GM23338 (cell line): ENCODE data around the gene DMBX1.
A peak's percentile ranks its signal among the peaks of the same experiment; 100 is the strongest.

Source experiments
- CREB1 ChIP-seq: fragments of 250-450 bp; sonication (Bioruptor Pico); IDR thresholded peaks from 2 replicates; pipeline ENCODE4 v1.5.0; 2020; ENCODE audit warnings: low read depth, mild to moderate bottlenecking, moderate library complexity
- CTCF ChIP-seq, 2 experiments: fragments of 200-600 bp in 1 of 2; sonication (generic) in 1 of 2; conservative IDR thresholded peaks; 2 replicates each; pipeline versions ENCODE4 v1.5.1 to v1.6.1; 2016 to 2017; ENCODE audit warnings: antibody characterized with exemption in 2 of 2, low read depth in 2 of 2, mild to moderate bottlenecking in 2 of 2, moderate library complexity in 1 of 2
- EZH2 ChIP-seq: fragments of 200-600 bp; sonication (generic); IDR thresholded peaks from one replicate; pipeline ENCODE4 v1.8.0; 2017; ENCODE audit warnings: antibody characterized with exemption, mild to moderate bottlenecking, low read depth; ENCODE audit not compliant: unreplicated experiment
- POLR2AphosphoS5 ChIP-seq: IDR thresholded peaks from 2 replicates; pipeline ENCODE4 v1.6.1; 2016; ENCODE audit warnings: antibody characterized with exemption, low read depth
- TF ChIP-seq, protein P1 (sequence below): IDR thresholded peaks from one replicate; pipeline ENCODE4 v1.6.1; 2018; ENCODE audit warnings: antibody characterized with exemption; ENCODE audit not compliant: unreplicated experiment

- TF ChIP-seq CTCF (conservative IDR thresholded peaks at IDR 0.05; ENCODE audit: low read depth in 2 of 2) (peak; percentile 18 to 48; a peak in 3 of 4 replicates), POLR2AphosphoS5 (no peak), EZH2 (no peak), CREB1 (CRISPR knock-in tag) (no peak)
- TF ChIP-seq, protein P1, sequence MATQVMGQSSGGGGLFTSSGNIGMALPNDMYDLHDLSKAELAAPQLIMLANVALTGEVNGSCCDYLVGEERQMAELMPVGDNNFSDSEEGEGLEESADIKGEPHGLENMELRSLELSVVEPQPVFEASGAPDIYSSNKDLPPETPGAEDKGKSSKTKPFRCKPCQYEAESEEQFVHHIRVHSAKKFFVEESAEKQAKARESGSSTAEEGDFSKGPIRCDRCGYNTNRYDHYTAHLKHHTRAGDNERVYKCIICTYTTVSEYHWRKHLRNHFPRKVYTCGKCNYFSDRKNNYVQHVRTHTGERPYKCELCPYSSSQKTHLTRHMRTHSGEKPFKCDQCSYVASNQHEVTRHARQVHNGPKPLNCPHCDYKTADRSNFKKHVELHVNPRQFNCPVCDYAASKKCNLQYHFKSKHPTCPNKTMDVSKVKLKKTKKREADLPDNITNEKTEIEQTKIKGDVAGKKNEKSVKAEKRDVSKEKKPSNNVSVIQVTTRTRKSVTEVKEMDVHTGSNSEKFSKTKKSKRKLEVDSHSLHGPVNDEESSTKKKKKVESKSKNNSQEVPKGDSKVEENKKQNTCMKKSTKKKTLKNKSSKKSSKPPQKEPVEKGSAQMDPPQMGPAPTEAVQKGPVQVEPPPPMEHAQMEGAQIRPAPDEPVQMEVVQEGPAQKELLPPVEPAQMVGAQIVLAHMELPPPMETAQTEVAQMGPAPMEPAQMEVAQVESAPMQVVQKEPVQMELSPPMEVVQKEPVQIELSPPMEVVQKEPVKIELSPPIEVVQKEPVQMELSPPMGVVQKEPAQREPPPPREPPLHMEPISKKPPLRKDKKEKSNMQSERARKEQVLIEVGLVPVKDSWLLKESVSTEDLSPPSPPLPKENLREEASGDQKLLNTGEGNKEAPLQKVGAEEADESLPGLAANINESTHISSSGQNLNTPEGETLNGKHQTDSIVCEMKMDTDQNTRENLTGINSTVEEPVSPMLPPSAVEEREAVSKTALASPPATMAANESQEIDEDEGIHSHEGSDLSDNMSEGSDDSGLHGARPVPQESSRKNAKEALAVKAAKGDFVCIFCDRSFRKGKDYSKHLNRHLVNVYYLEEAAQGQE, result no peak
These were observed 41.3 kb downstream of the DMBX1 start for GRCh38 chr1:46530791-46531409.
